Activated B cell treated with CpG ODN at 0.5 μM for 24 hours (primary cell): ENCODE measurements around the gene POP7. TPM values are rescaled to one million over a fixed set of nuclear protein-coding genes. Genes with fewer than 3 reads are reported as not detected.
"Not testable (repeated sequence)": the region's sequence is repeated elsewhere in the genome, so short reads cannot be mapped to it uniquely, and the experiment has no call there.

Experiments used
- ATAC-seq: fragments of 200-7000 bp; cut with Tn5 transposase; one replicate; pipeline ENCODE4 v1.10.0; 2021; ENCODE audit warnings: low read depth, mild to moderate bottlenecking, moderate library complexity
- CTCF ChIA-PET: fragments of 350-600 bp; sonication (Branson Sonifier 250); formaldehyde crosslinking; loops from one replicate; lab custom pipeline; 2021; ENCODE audit warnings: antibody characterized with exemption; lab: Charles Lee
- POLR2A ChIA-PET: fragments of 350-600 bp; sonication (Branson Sonifier 250); formaldehyde crosslinking; loops from one replicate; lab custom pipeline; 2021; ENCODE audit warnings: antibody characterized with exemption; lab: Charles Lee
- DNase-seq: peaks from one replicate; pipeline ENCODE4 v3.0.0; 2022
- H3K27ac Mint-ChIP-seq: one replicate; pipeline ENCODE4 v1.8.0; 2020; ENCODE audit warnings: mixed read lengths
- H3K27me3 Mint-ChIP-seq: one replicate; pipeline ENCODE4 v1.8.0; 2021; ENCODE audit warnings: mixed read lengths
- H3K36me3 Mint-ChIP-seq: one replicate; pipeline ENCODE4 v1.8.0; 2021; ENCODE audit warnings: low read depth, mixed read lengths
- H3K4me1 Mint-ChIP-seq: one replicate; pipeline ENCODE4 v1.8.0; 2021; ENCODE audit warnings: mixed read lengths
- H3K4me3 Mint-ChIP-seq: one replicate; pipeline ENCODE4 v1.8.0; 2020; ENCODE audit warnings: mild to moderate bottlenecking, mixed read lengths
- H3K9me3 Mint-ChIP-seq: one replicate; pipeline ENCODE4 v1.8.0; 2020; ENCODE audit warnings: mixed read lengths
- intact Hi-C: fragments of 100-400 bp; cut with micrococcal nuclease; formaldehyde crosslinking; loops from one replicate; pipeline ENCODE4 v1.15.1; 2024
- total RNA-seq: library from RNA; stranded (reverse); gene quantifications from 2 replicates; pipeline ENCODE4 v1.2.3, GENCODE V29; 2022
- TF ChIP-seq, protein P1 (sequence below): fragments of 200-600 bp; IDR thresholded peaks from one replicate; pipeline ENCODE4 v1.8.0; 2022; ENCODE audit warnings: antibody characterized with exemption, mild to moderate bottlenecking

POP7 gene
- total RNA-seq, 1 donor from 2014 or later, result 21.7 TPM

DNA sequence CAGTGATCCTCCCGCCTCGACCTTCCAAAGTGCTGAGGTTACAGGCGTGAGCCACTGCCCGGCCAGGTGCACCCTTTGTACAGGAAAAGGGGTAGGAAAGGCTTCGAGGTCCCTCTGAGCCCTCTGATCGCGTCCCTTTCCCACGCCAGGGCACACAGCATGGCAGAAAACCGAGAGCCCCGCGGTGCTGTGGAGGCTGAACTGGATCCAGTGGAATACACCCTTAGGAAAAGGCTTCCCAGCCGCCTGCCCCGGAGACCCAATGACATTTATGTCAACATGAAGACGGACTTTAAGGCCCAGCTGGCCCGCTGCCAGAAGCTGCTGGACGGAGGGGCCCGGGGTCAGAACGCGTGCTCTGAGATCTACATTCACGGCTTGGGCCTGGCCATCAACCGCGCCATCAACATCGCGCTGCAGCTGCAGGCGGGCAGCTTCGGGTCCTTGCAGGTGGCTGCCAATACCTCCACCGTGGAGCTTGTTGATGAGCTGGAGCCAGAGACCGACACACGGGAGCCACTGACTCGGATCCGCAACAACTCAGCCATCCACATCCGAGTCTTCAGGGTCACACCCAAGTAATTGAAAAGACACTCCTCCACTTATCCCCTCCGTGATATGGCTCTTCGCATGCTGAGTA, 871 bp downstream of the POP7 start:
- TF ChIP-seq, protein P1, sequence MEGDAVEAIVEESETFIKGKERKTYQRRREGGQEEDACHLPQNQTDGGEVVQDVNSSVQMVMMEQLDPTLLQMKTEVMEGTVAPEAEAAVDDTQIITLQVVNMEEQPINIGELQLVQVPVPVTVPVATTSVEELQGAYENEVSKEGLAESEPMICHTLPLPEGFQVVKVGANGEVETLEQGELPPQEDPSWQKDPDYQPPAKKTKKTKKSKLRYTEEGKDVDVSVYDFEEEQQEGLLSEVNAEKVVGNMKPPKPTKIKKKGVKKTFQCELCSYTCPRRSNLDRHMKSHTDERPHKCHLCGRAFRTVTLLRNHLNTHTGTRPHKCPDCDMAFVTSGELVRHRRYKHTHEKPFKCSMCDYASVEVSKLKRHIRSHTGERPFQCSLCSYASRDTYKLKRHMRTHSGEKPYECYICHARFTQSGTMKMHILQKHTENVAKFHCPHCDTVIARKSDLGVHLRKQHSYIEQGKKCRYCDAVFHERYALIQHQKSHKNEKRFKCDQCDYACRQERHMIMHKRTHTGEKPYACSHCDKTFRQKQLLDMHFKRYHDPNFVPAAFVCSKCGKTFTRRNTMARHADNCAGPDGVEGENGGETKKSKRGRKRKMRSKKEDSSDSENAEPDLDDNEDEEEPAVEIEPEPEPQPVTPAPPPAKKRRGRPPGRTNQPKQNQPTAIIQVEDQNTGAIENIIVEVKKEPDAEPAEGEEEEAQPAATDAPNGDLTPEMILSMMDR, result no peak
- H3K27ac Mint-ChIP-seq, result no peak overlapping the region
- DNase-seq (no peak), ATAC-seq (no peak)
- H3K4me3 Mint-ChIP-seq, result peak overlapping the region; percentile 93
- H3K4me1 Mint-ChIP-seq, result peaks cover 16% of the 10 kb centered on the region
- peaks cover 12% of the 10 kb centered on the region for H3K36me3 Mint-ChIP-seq
- H3K9me3 Mint-ChIP-seq, result no peaks in the 10 kb centered on the region
- ChIA-PET CTCF (interaction anchor here (1.2 to 4.0 kb wide), 3 partner anchors 13 to 189 kb away, joined by 4 to 79 read pairs (median 19); partner anchors contain the start of genes ACHE and GIGYF1), POLR2A (interaction anchor here (2.0 to 2.6 kb wide), 7 partner anchors 11 to 145 kb away, joined by 11 to 61 read pairs (median 19); partner anchors contain the start of genes FBXO24, GIGYF1, GNB2 and LRCH4)
- intact Hi-C loops, result loop anchor here (1.0 to 5.0 kb wide), 3 partner anchors 94 to 229 kb away; partner anchors contain the start of genes FBXO24, LRCH4, MOSPD3 and TSC22D4
- H3K27me3 Mint-ChIP-seq, result no peaks in the 10 kb centered on the region

DNA sequence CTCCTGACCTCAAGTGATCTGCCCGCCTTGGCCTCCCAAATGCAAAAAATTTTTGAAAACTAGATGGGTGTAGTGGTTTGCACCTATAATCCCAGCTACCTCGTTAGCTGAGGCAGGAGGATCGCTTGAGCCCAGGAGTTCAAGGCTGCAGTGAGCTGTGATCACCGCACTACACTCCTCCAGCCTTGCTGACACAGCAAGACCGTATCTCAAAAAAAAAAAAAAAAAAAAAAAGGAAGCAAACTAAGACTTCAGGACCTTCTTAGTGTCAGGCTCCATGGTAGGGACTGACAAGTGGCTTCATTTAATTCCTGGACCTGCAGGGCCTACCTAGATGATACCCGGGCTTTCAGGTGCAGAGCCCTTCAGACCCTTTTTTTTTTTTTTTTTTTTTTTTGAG, 2.5 kb downstream of the POP7 start:
- no peaks in the 10 kb centered on the region for H3K9me3 Mint-ChIP-seq
- peak overlapping the region; percentile 15 for H3K4me3 Mint-ChIP-seq
- intact Hi-C loops, result loop anchor here (5.0 kb wide), 2 partner anchors 96 to 231 kb away; partner anchors contain the start of genes MOSPD3 and TSC22D4
- H3K27ac Mint-ChIP-seq, result no peak overlapping the region
- no peaks in the 10 kb centered on the region for H3K27me3 Mint-ChIP-seq
- CTCF ChIA-PET, result interaction anchor here (0.9 to 1.3 kb wide), 2 partner anchors 15 to 149 kb away, joined by 3 read pairs; no protein-coding TSS in a partner anchor
- peaks cover 16% of the 10 kb centered on the region for H3K4me1 Mint-ChIP-seq
- TF ChIP-seq, protein P1, result no peak
- no peak for DNase-seq
- no peak for ATAC-seq
- peaks cover 12% of the 10 kb centered on the region for H3K36me3 Mint-ChIP-seq
- POLR2A ChIA-PET, result no interaction called here

DNA sequence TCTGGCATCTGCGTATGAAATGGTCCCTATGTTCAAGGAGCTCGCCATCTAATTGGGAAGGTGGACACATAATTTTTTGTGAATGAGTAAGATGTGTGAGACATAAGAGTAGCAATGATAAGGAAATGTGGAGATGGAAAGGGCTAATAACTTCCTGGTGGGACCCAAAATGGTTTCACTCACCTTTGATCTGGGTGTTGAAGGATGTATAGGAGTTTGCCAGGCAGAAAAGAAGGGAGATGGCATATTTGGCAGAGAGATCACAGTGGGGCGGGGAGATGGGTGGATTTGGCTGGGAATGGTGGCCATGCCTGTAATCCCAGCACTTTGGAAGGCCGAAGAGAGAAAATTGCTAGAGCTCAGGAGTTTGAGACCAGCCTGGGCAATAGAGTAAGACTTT, 4.5 kb downstream of the POP7 start:
- Mint-ChIP-seq H3K27me3 (no peaks in the 10 kb centered on the region), H3K27ac (no peak overlapping the region), H3K9me3 (no peaks in the 10 kb centered on the region), H3K4me1 (peaks cover 12% of the 10 kb centered on the region), H3K4me3 (no peak overlapping the region), H3K36me3 (peaks cover 12% of the 10 kb centered on the region)
- POLR2A ChIA-PET, result no interaction called here
- CTCF ChIA-PET, result no interaction called here
- TF ChIP-seq, protein P1, result no peak
- no peak for DNase-seq
- intact Hi-C loops, result no loop called here
- ATAC-seq, result no peak

DNA sequence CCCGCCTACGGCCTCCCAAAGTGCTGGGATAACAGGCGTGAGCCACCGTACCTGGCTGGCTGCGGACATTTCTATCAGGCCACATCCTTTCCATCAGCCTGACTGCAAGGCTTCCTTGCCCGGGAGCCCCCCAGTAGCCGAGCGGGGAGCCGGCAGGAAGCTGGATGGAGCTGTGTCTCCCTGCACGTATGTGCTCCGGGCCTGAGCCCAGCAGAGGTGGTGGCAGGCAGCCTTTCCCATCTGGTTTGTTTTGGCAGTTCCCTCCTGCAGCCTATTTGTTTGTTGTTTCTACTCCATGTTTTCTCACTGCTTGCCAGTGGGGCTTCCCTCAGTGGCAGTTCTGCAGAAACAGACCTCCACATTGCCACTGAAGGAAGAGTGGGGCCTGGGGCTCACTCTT, 5.4 kb downstream of the POP7 start:
- Mint-ChIP-seq H3K4me1 (peaks cover 11% of the 10 kb centered on the region), H3K36me3 (peaks cover 6% of the 10 kb centered on the region), H3K9me3 (no peaks in the 10 kb centered on the region), H3K27me3 (no peaks in the 10 kb centered on the region), H3K27ac (no peak overlapping the region), H3K4me3 (no peak overlapping the region)
- POLR2A ChIA-PET, result interaction anchor here (0.7 kb wide), 1 partner anchor 99 kb away, joined by 4 read pairs; no protein-coding TSS in a partner anchor
- TF ChIP-seq, protein P1, result no peak
- CTCF ChIA-PET, result no interaction called here
- intact Hi-C loops, result no loop called here
- ATAC-seq (no peak), DNase-seq (no peak)

DNA sequence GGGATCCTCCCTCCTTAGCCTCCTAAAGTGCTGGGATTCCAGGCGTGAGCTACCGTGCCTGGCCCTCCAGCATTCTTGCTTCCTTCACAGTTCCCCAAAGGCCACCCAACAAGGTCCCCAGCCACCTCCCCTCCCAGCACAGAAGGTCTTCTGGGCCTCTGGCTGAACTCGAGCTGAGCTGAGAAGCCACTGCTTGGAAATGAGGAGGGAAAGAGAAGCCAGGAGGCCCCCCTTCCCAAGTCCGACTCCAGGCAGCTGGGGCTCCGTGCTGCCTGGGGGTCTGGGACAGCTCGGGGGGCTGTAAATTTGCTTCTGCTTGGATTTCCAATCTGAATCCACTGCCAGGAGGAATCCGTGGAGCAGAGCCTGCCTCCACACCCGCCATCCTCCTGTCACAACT, 8.8 kb downstream of the POP7 start:
- CTCF ChIA-PET, result no interaction called here
- no peak overlapping the region for H3K27ac Mint-ChIP-seq
- no peak for ATAC-seq

DNA sequence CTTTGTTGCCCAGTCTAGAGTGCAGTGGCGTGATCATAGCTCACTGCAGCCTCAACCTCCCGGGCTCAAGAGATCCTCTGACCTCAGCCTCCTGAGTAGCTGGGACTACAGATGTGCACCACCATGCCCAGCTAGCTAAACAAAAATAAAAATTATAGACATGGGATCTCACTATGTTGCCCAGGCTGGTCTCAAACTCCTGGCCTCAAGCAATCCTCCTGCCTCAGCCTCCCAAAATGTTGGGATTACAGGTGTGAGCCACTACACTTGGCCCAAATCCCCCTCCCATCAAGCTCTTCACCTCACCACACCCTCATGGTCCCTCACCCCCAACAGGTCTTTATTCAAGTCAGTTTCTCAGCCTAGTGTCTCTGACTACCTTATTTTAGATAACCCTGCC, 11.2 kb downstream of the POP7 start:
- Mint-ChIP-seq H3K9me3 (peaks cover 13% of the 10 kb centered on the region), H3K27me3 (peaks cover 25% of the 10 kb centered on the region)
- POLR2A ChIA-PET, result interaction anchor here (1.3 kb wide), 1 partner anchor 11 kb away, joined by 4 read pairs; the partner anchor contains the start of gene POP7
- H3K4me3 Mint-ChIP-seq, CTCF ChIA-PET, H3K36me3 Mint-ChIP-seq, intact Hi-C loops, H3K4me1 Mint-ChIP-seq, ATAC-seq, H3K27ac Mint-ChIP-seq, DNase-seq: not testable (repeated sequence)

More for the DNA sequence above, 8.8 kb downstream of the POP7 start:
- Mint-ChIP-seq H3K4me1 (peaks cover under 1% of the 10 kb centered on the region), H3K27me3 (peaks cover 10% of the 10 kb centered on the region), H3K36me3 (no peaks in the 10 kb centered on the region), H3K9me3 (peaks cover 13% of the 10 kb centered on the region), H3K4me3 (no peak overlapping the region)
- POLR2A ChIA-PET, result no interaction called here
- TF ChIP-seq, protein P1, result no peak
- DNase-seq, result no peak
- intact Hi-C loops, result no loop called here
